NCI-H1930 (cell line): ENCODE data around the gene PLXNA2.

Source experiments
- DNase-seq, 2 experiments: peaks; one replicate each; lab custom pipeline; 2025; lab: John Stamatoyannopoulos, UW

The PLXNA2 gene

GRCh38 chr1:208009706-208010444 lies 234.3 kb downstream of the PLXNA2 start:
- DNase-seq, result no peak

GRCh38 chr1:208009303-208009702 lies 234.9 kb downstream of the PLXNA2 start:
- no peak for DNase-seq

- no peak for DNase-seq
Measured at GRCh38 chr1:208008534-208008933, 235.7 kb downstream of the PLXNA2 start.

- DNase-seq, result no peak
Measured at GRCh38 chr1:208007938-208008342, 236.2 kb downstream of the PLXNA2 start.

- DNase-seq, result no peak
Measured at GRCh38 chr1:208007319-208007937, 236.8 kb downstream of the PLXNA2 start.

GRCh38 chr1:208006258-208006920 lies 237.8 kb downstream of the PLXNA2 start:
- no peak for DNase-seq

- DNase-seq, result no peak
Measured at GRCh38 chr1:208004851-208005250, 239.3 kb downstream of the PLXNA2 start.

GRCh38 chr1:208003241-208003640 lies 240.9 kb downstream of the PLXNA2 start:
- DNase-seq, result no peak

- no peak for DNase-seq
Measured at GRCh38 chr1:208002672-208003071, 241.5 kb downstream of the PLXNA2 start.

GRCh38 chr1:208002078-208002477 lies 242.1 kb downstream of the PLXNA2 start:
- no peak for DNase-seq

GRCh38 chr1:208000504-208000903 lies 243.7 kb downstream of the PLXNA2 start:
- no peak for DNase-seq

- DNase-seq, result no peak
Measured at GRCh38 chr1:207999972-208000371, 244.2 kb downstream of the PLXNA2 start.

GRCh38 chr1:207999274-207999915 lies 244.8 kb downstream of the PLXNA2 start:
- no peak for DNase-seq

GRCh38 chr1:207998691-207999090 lies 245.5 kb downstream of the PLXNA2 start:
- DNase-seq, result no peak

- peak in 1 of 2 experiments; percentile 21 for DNase-seq
Measured at GRCh38 chr1:207997486-207998268, 246.5 kb downstream of the PLXNA2 start.

GRCh38 chr1:207996636-207997035 lies 247.5 kb downstream of the PLXNA2 start:
- DNase-seq, result no peak

- DNase-seq, result no peak
Measured at GRCh38 chr1:207995576-207995975, 248.6 kb downstream of the PLXNA2 start.

GRCh38 chr1:207993477-207994445 lies 250.4 kb downstream of the PLXNA2 start:
- DNase-seq, result no peak

GRCh38 chr1:207992677-207993236 lies 251.4 kb downstream of the PLXNA2 start:
- no peak for DNase-seq

- DNase-seq, result no peak
Measured at GRCh38 chr1:207991583-207992026, 252.6 kb downstream of the PLXNA2 start.
